GM19438 (cell line): ENCODE data around the gene RASSF5.

Experiments
- ATAC-seq: cut with Tn5 transposase; IDR thresholded peaks from one replicate; pipeline ENCODE4 v1.9.1; 2021; ENCODE audit warnings: low read depth; ENCODE audit not compliant: unreplicated experiment

Gene RASSF5

GRCh38 chr1:206512058-206512850, 4.9 kb downstream of the RASSF5 start:
- no peak for ATAC-seq

GRCh38 chr1:206512851-206513180, 5.5 kb downstream of the RASSF5 start:
- no peak for ATAC-seq

- no peak for ATAC-seq
These were observed 6.2 kb downstream of the RASSF5 start for GRCh38 chr1:206513312-206514111.

- no peak for ATAC-seq
These were observed 7.6 kb downstream of the RASSF5 start for GRCh38 chr1:206514813-206515387.

- ATAC-seq, result no peak
These were observed 9.3 kb downstream of the RASSF5 start for GRCh38 chr1:206516728-206516990.

- ATAC-seq, result no peak
These were observed 10.5 kb downstream of the RASSF5 start for GRCh38 chr1:206517784-206518183.

- no peak for ATAC-seq
These were observed 10.9 kb downstream of the RASSF5 start for GRCh38 chr1:206518206-206518605.

- ATAC-seq, result no peak
These were observed 11.4 kb downstream of the RASSF5 start for GRCh38 chr1:206518743-206519142.

- no peak for ATAC-seq
These were observed 13.8 kb downstream of the RASSF5 start for GRCh38 chr1:206521127-206521526.

GRCh38 chr1:206521694-206522402, 14.5 kb downstream of the RASSF5 start:
- ATAC-seq, result no peak

GRCh38 chr1:206524739-206525364, 17.5 kb downstream of the RASSF5 start:
- no peak for ATAC-seq

GRCh38 chr1:206526064-206526911, 19.0 kb downstream of the RASSF5 start:
- ATAC-seq, result no peak

- no peak for ATAC-seq
These were observed 22.1 kb downstream of the RASSF5 start for GRCh38 chr1:206529425-206529824.

- no peak for ATAC-seq
These were observed 25.0 kb downstream of the RASSF5 start for GRCh38 chr1:206532368-206532767.

- ATAC-seq, result no peak
These were observed 27.2 kb downstream of the RASSF5 start for GRCh38 chr1:206534552-206534951.

- ATAC-seq, result no peak
These were observed 28.5 kb downstream of the RASSF5 start for GRCh38 chr1:206535853-206536188.

- no peak for ATAC-seq
These were observed 29.8 kb downstream of the RASSF5 start for GRCh38 chr1:206537141-206537540.

- ATAC-seq, result no peak
These were observed 30.9 kb downstream of the RASSF5 start for GRCh38 chr1:206538086-206538770.

- no peak for ATAC-seq
These were observed 31.7 kb downstream of the RASSF5 start for GRCh38 chr1:206538901-206539640.
